GM10248 (cell line): ENCODE results near the gene PPP1R14C.

Experiments
- CTCF ChIA-PET: fragments of 300-600 bp; sonication (Branson Sonifier 250); formaldehyde crosslinking; extraction: SDS; loops from one replicate; lab custom pipeline; 2021; ENCODE audit warnings: antibody characterized with exemption; lab: Yijun Ruan, JAX
- POLR2A ChIA-PET: fragments of 350-650 bp; sonication (Branson Sonifier 250); formaldehyde crosslinking; extraction: SDS; loops from one replicate; lab custom pipeline; 2020; ENCODE audit warnings: antibody characterized with exemption; lab: Yijun Ruan, JAX
- DNase-seq: peaks from one replicate; pipeline ENCODE4 v3.0.0; 2012; ENCODE audit errors: extremely low spot score
- TF ChIP-seq, protein P1 (sequence below): IDR thresholded peaks from 2 replicates; pipeline ENCODE4 v1.5.1; 2012; ENCODE audit warnings: mild to moderate bottlenecking, low read depth; ENCODE audit errors: extremely low read depth, missing control alignments, control extremely low read depth

The PPP1R14C gene

DNA sequence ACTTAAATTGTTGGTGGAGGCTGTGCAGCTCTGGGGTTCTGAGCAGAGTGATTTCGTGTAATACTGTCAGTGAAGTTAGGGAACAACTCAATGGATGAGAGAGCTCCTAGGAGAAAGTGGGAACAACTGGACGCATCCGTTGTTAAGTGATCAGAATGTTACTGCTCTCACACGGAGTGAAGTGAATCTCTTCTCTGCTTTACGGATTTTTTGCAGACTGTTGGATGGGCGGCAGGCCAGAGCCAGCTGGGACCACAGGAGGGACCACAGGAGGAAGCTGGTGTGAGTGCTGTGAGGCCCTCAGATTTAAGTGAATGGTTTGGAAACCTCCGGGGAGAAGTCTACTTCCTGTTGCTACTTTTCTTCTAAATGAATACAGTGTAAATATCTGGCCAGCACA lies 23.7 kb upstream of the PPP1R14C start:
- POLR2A ChIA-PET = no interaction called here
- CTCF ChIA-PET = no interaction called here

DNA sequence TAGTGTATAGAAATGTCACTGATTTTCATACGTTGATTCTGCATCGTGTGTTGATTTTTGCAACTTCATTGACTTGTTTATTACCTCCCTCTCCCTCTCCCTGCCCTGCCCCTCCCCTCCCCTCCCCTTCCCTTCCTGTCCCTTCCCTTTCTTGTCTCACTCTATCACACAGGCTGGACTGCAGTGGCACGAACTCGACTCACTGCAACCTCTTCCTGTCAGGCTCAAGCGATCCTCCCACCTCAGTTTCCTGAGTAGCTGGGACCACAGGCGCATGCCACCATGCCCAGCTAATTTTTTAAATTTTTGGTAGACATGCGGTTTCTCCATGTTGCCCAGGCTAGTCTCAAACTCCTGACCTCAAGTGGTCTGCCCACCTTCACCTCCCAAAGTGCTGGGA lies 19.2 kb upstream of the PPP1R14C start:
- ChIA-PET POLR2A (no interaction called here), CTCF (no interaction called here)
- TF ChIP-seq, protein P1, sequence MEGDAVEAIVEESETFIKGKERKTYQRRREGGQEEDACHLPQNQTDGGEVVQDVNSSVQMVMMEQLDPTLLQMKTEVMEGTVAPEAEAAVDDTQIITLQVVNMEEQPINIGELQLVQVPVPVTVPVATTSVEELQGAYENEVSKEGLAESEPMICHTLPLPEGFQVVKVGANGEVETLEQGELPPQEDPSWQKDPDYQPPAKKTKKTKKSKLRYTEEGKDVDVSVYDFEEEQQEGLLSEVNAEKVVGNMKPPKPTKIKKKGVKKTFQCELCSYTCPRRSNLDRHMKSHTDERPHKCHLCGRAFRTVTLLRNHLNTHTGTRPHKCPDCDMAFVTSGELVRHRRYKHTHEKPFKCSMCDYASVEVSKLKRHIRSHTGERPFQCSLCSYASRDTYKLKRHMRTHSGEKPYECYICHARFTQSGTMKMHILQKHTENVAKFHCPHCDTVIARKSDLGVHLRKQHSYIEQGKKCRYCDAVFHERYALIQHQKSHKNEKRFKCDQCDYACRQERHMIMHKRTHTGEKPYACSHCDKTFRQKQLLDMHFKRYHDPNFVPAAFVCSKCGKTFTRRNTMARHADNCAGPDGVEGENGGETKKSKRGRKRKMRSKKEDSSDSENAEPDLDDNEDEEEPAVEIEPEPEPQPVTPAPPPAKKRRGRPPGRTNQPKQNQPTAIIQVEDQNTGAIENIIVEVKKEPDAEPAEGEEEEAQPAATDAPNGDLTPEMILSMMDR = no peak
- DNase-seq = no peak

More for the DNA sequence above, 23.7 kb upstream of the PPP1R14C start:
- TF ChIP-seq, protein P1 = no peak
- DNase-seq = no peak

DNA sequence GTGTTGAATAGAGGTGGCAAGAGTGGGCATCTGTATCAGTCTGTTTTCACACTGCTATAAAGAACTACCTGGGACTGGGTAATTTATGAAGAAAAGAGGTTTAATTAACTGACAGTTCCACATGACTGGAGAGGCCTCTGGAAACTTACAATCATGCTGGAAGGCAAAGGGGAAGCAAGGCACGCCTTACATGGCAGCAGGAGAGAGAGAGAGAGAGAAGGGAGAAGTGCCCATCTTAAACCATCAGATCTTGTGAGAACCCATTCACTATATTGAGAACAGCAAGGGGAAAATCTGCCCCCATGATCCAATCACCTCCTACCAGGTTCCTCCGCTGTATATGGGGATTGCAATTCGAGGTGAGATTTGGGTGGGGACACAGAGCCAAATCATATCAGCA lies 18.6 kb upstream of the PPP1R14C start:
- POLR2A ChIA-PET = no interaction called here
- DNase-seq = no peak
- TF ChIP-seq, protein P1 = no peak
- CTCF ChIA-PET = no interaction called here

DNA sequence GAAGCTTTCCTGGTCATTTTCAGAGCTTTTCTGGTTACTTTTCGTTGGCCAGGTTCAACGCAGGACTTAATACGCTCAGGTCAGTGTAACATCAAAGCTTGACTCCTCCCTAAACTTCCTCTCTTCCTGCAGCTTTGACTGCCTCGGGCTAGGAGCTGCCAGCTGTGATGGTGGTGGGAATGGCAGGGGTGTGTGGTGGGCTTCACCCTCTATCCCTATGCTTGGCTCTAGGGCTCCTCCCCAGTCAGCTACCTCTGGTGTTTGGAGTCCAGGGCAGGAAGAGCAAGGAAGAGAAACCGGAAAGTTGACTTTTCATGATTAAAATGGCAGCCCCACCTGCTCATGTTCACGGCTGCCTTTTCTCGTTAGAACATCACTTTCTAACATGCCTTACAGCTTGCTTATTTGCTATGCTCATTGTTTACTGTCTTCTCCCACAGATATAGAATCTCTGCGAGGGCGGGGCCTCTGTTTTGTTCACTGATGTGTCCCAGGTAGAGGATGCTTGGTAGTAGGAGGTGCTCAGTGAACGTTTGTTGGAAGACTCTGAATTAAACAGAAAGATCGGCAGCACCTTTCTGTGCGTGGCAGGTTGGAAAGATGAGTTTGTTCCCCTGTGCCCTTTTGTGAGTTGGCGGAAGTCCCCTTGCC lies 16.1 kb upstream of the PPP1R14C start:
- ChIA-PET POLR2A (no interaction called here), CTCF (interaction anchor here (1.5 kb wide), 1 partner anchor 46 kb away, joined by 4 read pairs; no protein-coding TSS in a partner anchor)
- TF ChIP-seq, protein P1 = no peak
- no peak for DNase-seq

DNA sequence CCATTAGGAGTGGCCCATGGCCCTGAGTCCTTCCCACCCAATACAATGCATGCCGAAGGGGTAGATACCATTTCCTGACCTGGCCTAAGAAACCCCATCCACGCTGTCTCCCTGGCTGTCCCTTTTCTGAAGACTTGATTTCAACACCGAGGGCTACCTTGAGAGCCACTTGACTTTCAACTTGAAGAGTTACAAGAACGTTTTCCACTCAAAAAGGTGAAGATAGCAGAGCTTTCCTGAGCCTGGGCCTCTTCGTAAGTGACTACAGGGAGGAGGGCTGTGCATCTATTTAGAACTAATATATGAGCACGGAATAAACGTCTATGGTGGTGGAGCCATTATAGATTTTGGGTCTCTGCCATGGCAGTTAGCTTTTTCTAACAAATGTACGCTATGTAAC lies 14.4 kb upstream of the PPP1R14C start:
- ChIA-PET CTCF (no interaction called here), POLR2A (no interaction called here)
- TF ChIP-seq, protein P1 = no peak

DNA sequence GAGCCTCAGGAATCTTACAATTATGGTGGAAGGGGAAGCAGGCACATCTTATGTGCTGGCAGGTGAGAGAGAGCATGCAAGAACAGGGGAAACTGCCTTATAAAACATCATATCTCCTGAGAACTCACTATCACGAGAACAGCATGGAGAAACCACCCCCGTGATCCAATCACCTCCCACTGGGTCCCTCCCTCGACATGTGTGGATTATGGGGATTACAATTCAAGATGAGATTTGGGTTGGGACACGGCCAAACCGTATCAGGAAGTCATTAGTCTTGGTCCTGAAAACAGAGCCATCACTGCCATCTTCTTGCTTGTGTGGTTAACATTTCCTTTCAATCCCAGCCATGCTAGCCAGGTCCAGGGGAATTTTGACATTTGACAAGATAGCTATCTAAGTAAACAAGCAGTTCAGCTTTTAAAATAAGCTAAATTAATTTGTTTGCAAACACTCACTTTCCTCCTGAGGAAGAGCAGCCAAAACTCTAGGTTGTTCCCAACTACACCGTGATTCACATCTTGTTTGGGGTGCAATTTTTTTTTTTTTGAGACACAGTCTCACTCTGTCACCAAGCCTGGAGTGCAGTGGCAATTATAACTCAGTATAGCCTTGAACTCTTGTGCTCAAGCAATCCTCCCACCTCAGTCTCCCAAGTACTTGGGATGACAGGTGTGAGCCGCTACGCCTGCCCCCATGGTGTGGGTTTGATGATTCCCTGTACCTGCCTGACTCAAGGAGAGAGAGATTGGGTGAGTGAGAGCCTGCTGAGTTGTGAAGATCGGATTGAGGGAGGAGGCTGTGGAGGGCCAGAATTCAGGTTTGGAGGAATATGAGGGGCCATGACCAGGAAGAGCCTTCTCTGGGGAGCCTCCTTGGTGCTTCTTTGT lies 13.0 kb upstream of the PPP1R14C start:
- CTCF ChIA-PET = no interaction called here
- TF ChIP-seq, protein P1 = no peak
- no peak for DNase-seq
- POLR2A ChIA-PET = no interaction called here

More for the DNA sequence above, 14.4 kb upstream of the PPP1R14C start:
- no peak for DNase-seq
